Body of pancreas (tissue), 4 donors: ENCODE measurements around the gene COA8.

Experiments used
- CTCF ChIP-seq, 7 experiments: fragments of 450-650 bp in 4 of 7; fragments of 200-600 bp in 3 of 7; sonication (generic) in 3 of 7; IDR thresholded peaks; one replicate each; pipeline ENCODE4 v1.5.1; 2016 to 2019; ENCODE audit warnings: antibody characterized with exemption in 7 of 7
- POLR2A ChIP-seq, 3 donors: fragments of 450-650 bp; IDR thresholded peaks; one replicate each; pipeline ENCODE4 v1.6.1; 2016; ENCODE audit warnings: antibody characterized with exemption in 3 of 3, mild to moderate bottlenecking in 2 of 3

GRCh38 chr14:103563226-103563620 is 463 bp downstream of the COA8 start:
- TF ChIP-seq CTCF (IDR thresholded peaks at IDR 0.05): no peak
- no peak for TF ChIP-seq POLR2A (IDR thresholded peaks at IDR 0.05)
